Heart left ventricle (tissue), 16 donors: ENCODE results near the gene MRS2. TPM values are rescaled to one million over a fixed set of nuclear protein-coding genes. Genes with fewer than 3 reads are reported as not detected.

Experiments used
- ATAC-seq, 4 donors: fragments of 200-7000 bp; cut with Tn5 transposase; one replicate each; pipeline ENCODE4 v1.9.1; 2020 to 2022; ENCODE audit warnings: moderate library complexity in 4 of 4, mild to moderate bottlenecking in 3 of 4, moderate number of reproducible peaks in 1 of 4
- DNase-seq, 5 donors: peaks; one replicate each; pipeline ENCODE4 v3.0.0-alpha.2; 2020
- H3K27ac ChIP-seq, 12 donors: fragments of 200-600 bp; sonication (generic) in 4 of 12; one replicate each; pipeline versions ENCODE4 v1.5.0 to v1.8.0; 2016 to 2022; ENCODE audit warnings: mild to moderate bottlenecking in 2 of 12
- H3K27me3 ChIP-seq, 9 donors: fragments of 200-600 bp; sonication (generic) in 2 of 9; one replicate each; pipeline versions ENCODE4 v1.5.1 to v1.8.0; 2016 to 2022; ENCODE audit warnings: mild to moderate bottlenecking in 3 of 9
- H3K36me3 ChIP-seq, 9 donors: fragments of 200-600 bp; sonication (generic) in 2 of 9; one replicate each; pipeline versions ENCODE4 v1.5.0 to v1.8.0; 2018 to 2022; ENCODE audit warnings: mild to moderate bottlenecking in 2 of 9
- H3K4me1 ChIP-seq, 12 donors: fragments of 200-600 bp; sonication (generic) in 4 of 12; one replicate each; pipeline versions ENCODE4 v1.5.0 to v1.8.0; 2016 to 2022; ENCODE audit warnings: mild to moderate bottlenecking in 3 of 12
- H3K4me3 ChIP-seq, 12 donors: fragments of 200-600 bp; sonication (generic) in 4 of 12; one replicate each; pipeline versions ENCODE4 v1.5.0 to v1.8.0; 2017 to 2022; ENCODE audit warnings: mild to moderate bottlenecking in 9 of 12, moderate library complexity in 4 of 12
- H3K9me3 ChIP-seq, 12 donors: fragments of 200-600 bp; sonication (generic) in 4 of 12; one replicate each; pipeline versions ENCODE4 v1.5.0 to v1.8.0; 2016 to 2022; ENCODE audit warnings: mild to moderate bottlenecking in 1 of 12
- CTCF ChIP-seq, 12 donors: fragments of 200-600 bp; sonication (generic) in 4 of 12; IDR thresholded peaks; one replicate each; pipeline versions ENCODE4 v1.5.0 to v1.8.0; 2018 to 2022; ENCODE audit warnings: antibody characterized with exemption in 12 of 12, mild to moderate bottlenecking in 5 of 12
- POLR2A ChIP-seq, 2 donors: fragments of 450-650 bp; IDR thresholded peaks; one replicate each; pipeline ENCODE4 v1.6.1; 2017; ENCODE audit warnings: antibody characterized with exemption in 2 of 2, mild to moderate bottlenecking in 2 of 2, moderate library complexity in 2 of 2
- WGBS, 4 donors: extraction: QIAGEN DNeasy Blood & Tissue Kit in 2 of 4; methylation state at CpG; one replicate each; pipeline versions ENCODE4 v1.1.5 to v1.1.7; 2013 to 2018; 5-methylcytosine and 5-hydroxymethylcytosine counted together
- intact Hi-C, 10 donors: fragments of 100-400 bp; cut with DNase I; formaldehyde crosslinking; loops; one replicate each; pipeline versions ENCODE4 v1.11.1 to v1.14.2; 2022
- polyA plus RNA-seq, 2 donors: library from polyadenylated mRNA; stranded (reverse); fragments of 200-250 nt; gene quantifications; one replicate each; pipeline ENCODE4 v1.2.3, GENCODE V29; 2013
- total RNA-seq, 9 donors: library from RNA; depleted of rRNA in 2 of 9; stranded (reverse); fragments of >200 nt in 2 of 9; fragmentation: NEBNext Ultra II Directional in 3 of 9; extraction: Animal tissue kit (Norgen Biotek cat#: 25700) in 3 of 9; gene quantifications; one replicate each; pipeline versions ENCODE4 v1.1.0 to v1.2.4, GENCODE V29; 2016 to 2023
- donor health status: ischemic (EF 13 %, LVEDD 7.1; RV severe dilation, severe dysfunction).
- donor health status: healthy with polysubstance abuse.
- donor health status: DM: no; HTN: yes; CAD: no.
- donor health status: DM: no; HTN: no; CAD: no.
- donor health status: ischemic (EF 25% LVEDD 6.9; RV normal size, moderate dysfunction).
- donor health status: ischemic (EF 25% LVEDD 5.7; RV mildly dilated, moderate dysfunction).
- donor health status: healthy.
- donor health status: DM: yes; HTN: yes; CAD: no.
- donor health status: ischemic (EF 35%, LVEDD 5.7; RV mildly dilated, moderate dysfunction).
- donor health status: nonischemic (EF 11% LVEDD 7.7; RV severe dilation, severe dysfunction).
- donor health status: DM: yes; HTN: yes; CAD: no.
- donor health status: PGD.
- donor health status: ischemic (EF 29% LVEDD 5.4; RV normal size, mild dysfunction).
- donor health status: nonischemic (EF 23%, LVEDD 6.1; RV moderate dilation, normal function).

The MRS2 gene
- total and polyA plus RNA-seq, 11 donors: 24.4 to 61.3 (median 40.2) TPM

- Histone ChIP-seq H3K36me3 (peaks cover 0 to 69% (median 51%) of the 10 kb centered on the region in 9 donors), H3K27ac (no peak overlapping the region)
- peak in 1 of 4 donors; percentile 49 for ATAC-seq
Measured at GRCh38 chr6:24426729-24427446, 24.2 kb downstream of the MRS2 start.

GRCh38 chr6:24428615-24429014 lies 25.9 kb downstream of the MRS2 start:
- intact Hi-C loops: loop anchor here in 4 of 10 donors (10.0 kb wide), 3 partner anchors 96 to 276 kb away; no protein-coding TSS in a partner anchor
- H3K9me3 ChIP-seq: no peaks in the 10 kb centered on the region

More at GRCh38 chr6:24426729-24427446, 24.2 kb downstream of the MRS2 start:
- Histone ChIP-seq H3K9me3 (no peaks in the 10 kb centered on the region), H3K4me3 (no peak overlapping the region), H3K4me1 (no peaks in the 10 kb centered on the region), H3K27me3 (no peaks in the 10 kb centered on the region)
- WGBS, 4 donors: 88 to 93% (median 91%) methylated on average over 10 of the region's 10 CpGs
- intact Hi-C loops: loop anchor here in 4 of 10 donors (10.0 kb wide), 3 partner anchors 98 to 278 kb away; no protein-coding TSS in a partner anchor
- no peak for DNase-seq
- TF ChIP-seq CTCF (IDR thresholded peaks at IDR 0.05) (no peak), POLR2A (IDR thresholded peaks at IDR 0.05) (no peak)

GRCh38 chr6:24429146-24429545 lies 26.4 kb downstream of the MRS2 start:
- 84 to 89% (median 88%) methylated on average over 3 of the region's 3 CpGs for WGBS, 4 donors
- intact Hi-C loops: loop anchor here in 4 of 10 donors (10.0 kb wide), 3 partner anchors 96 to 276 kb away; no protein-coding TSS in a partner anchor
- Histone ChIP-seq H3K27ac (no peak overlapping the region), H3K4me3 (no peak overlapping the region), H3K4me1 (no peaks in the 10 kb centered on the region), H3K9me3 (no peaks in the 10 kb centered on the region), H3K27me3 (no peaks in the 10 kb centered on the region), H3K36me3 (peaks cover 0 to 50% (median 28%) of the 10 kb centered on the region in 9 donors)
- DNase-seq: no peak
- no peak for ATAC-seq
- no peak for TF ChIP-seq CTCF (IDR thresholded peaks at IDR 0.05)
- TF ChIP-seq POLR2A (IDR thresholded peaks at IDR 0.05): no peak

More at GRCh38 chr6:24428615-24429014, 25.9 kb downstream of the MRS2 start:
- H3K4me1 ChIP-seq: no peaks in the 10 kb centered on the region
- no peak for ATAC-seq
- H3K27me3 ChIP-seq: no peaks in the 10 kb centered on the region
- no peak overlapping the region for H3K4me3 ChIP-seq
- no peak for TF ChIP-seq POLR2A (IDR thresholded peaks at IDR 0.05)
- TF ChIP-seq CTCF (IDR thresholded peaks at IDR 0.05): no peak
- no peak overlapping the region for H3K27ac ChIP-seq
- DNase-seq: no peak
- H3K36me3 ChIP-seq: peaks cover 0 to 54% (median 34%) of the 10 kb centered on the region in 9 donors
- 88 to 96% (median 90%) methylated on average over 2 of the region's 2 CpGs for WGBS, 4 donors

GRCh38 chr6:24430086-24430485 lies 27.4 kb downstream of the MRS2 start:
- H3K27ac ChIP-seq: no peak overlapping the region
- peaks cover 0 to 40% (median 19%) of the 10 kb centered on the region in 9 donors for H3K36me3 ChIP-seq
- no peaks in the 10 kb centered on the region for H3K4me1 ChIP-seq
- intact Hi-C loops: loop anchor here in 6 of 10 donors (2.0 to 10.0 kb wide), 8 partner anchors 67 to 335 kb away; no protein-coding TSS in a partner anchor
- DNase-seq (no peak), ATAC-seq (no peak)
- 77 to 83% (median 82%) methylated on average over 3 of the region's 3 CpGs for WGBS, 4 donors
- no peaks in the 10 kb centered on the region for H3K9me3 ChIP-seq
- H3K27me3 ChIP-seq: no peaks in the 10 kb centered on the region
- TF ChIP-seq CTCF (IDR thresholded peaks at IDR 0.05) (no peak), POLR2A (IDR thresholded peaks at IDR 0.05) (no peak)
- no peak overlapping the region for H3K4me3 ChIP-seq
